CD8-positive, alpha-beta memory T cell (primary cell): ENCODE data around the gene SEPTIN1. TPM values are rescaled to one million over a fixed set of nuclear protein-coding genes. Genes with fewer than 3 reads are reported as not detected.

Experiments
- CTCF ChIA-PET: fragments of 350-600 bp; sonication (Branson Sonifier 250); formaldehyde crosslinking; loops from one replicate; lab custom pipeline; 2021; ENCODE audit warnings: antibody characterized with exemption; lab: Charles Lee
- POLR2A ChIA-PET: fragments of 350-600 bp; sonication (Branson Sonifier 250); formaldehyde crosslinking; loops from one replicate; lab custom pipeline; 2021; ENCODE audit warnings: antibody characterized with exemption; lab: Charles Lee
- DNase-seq, 5 donors: peaks; one replicate each; pipeline versions ENCODE4 v3.0.0 to v3.0.0-alpha.2; 2020 to 2022; ENCODE audit warnings: mixed read lengths in 1 of 5
- H3K27ac ChIP-seq: one replicate; pipeline ENCODE4 v1.7.0; 2013; ENCODE audit warnings: low read depth, mild to moderate bottlenecking, low read length, moderate library complexity
- H3K27me3 ChIP-seq: 2 replicates; pipeline ENCODE4 v1.7.0; 2013; ENCODE audit warnings: low read length, mild to moderate bottlenecking; ENCODE audit not compliant: insufficient read depth, poor library complexity, severe bottlenecking
- H3K36me3 ChIP-seq: 2 replicates; pipeline ENCODE4 v1.7.0; 2013; ENCODE audit warnings: mild to moderate bottlenecking, low read length, moderate library complexity; ENCODE audit not compliant: insufficient read depth
- H3K4me1 ChIP-seq: 2 replicates; pipeline ENCODE4 v1.7.0; 2013; ENCODE audit warnings: mild to moderate bottlenecking, low read length, moderate library complexity; ENCODE audit not compliant: insufficient read depth
- H3K4me3 ChIP-seq: 2 replicates; pipeline ENCODE4 v1.7.0; 2013; ENCODE audit warnings: mild to moderate bottlenecking, low read length
- H3K9me3 ChIP-seq: 2 replicates; pipeline ENCODE4 v1.7.0; 2013; ENCODE audit warnings: mild to moderate bottlenecking, low read length
- H3K27ac Mint-ChIP-seq, 8 donors: one replicate each; pipeline ENCODE4 v1.8.0; 2020 to 2021; ENCODE audit warnings: mixed read lengths in 8 of 8, mild to moderate bottlenecking in 6 of 8, inconsistent platforms in 3 of 8, moderate library complexity in 3 of 8
- H3K27me3 Mint-ChIP-seq, 2 donors: one replicate each; pipeline ENCODE4 v1.8.0; 2020 to 2021; ENCODE audit warnings: mixed read lengths in 2 of 2, mild to moderate bottlenecking in 1 of 2, moderate library complexity in 1 of 2
- H3K36me3 Mint-ChIP-seq, 3 donors: one replicate each; pipeline ENCODE4 v1.8.0; 2020 to 2021; ENCODE audit warnings: mixed read lengths in 3 of 3, inconsistent platforms in 1 of 3, mild to moderate bottlenecking in 1 of 3
- H3K4me1 Mint-ChIP-seq, 3 donors: one replicate each; pipeline ENCODE4 v1.8.0; 2020 to 2021; ENCODE audit warnings: mixed read lengths in 3 of 3, inconsistent platforms in 1 of 3, mild to moderate bottlenecking in 1 of 3
- H3K4me3 Mint-ChIP-seq, 7 donors: one replicate each; pipeline ENCODE4 v1.8.0; 2020 to 2021; ENCODE audit warnings: mixed read lengths in 7 of 7, mild to moderate bottlenecking in 6 of 7, moderate library complexity in 4 of 7, inconsistent platforms in 2 of 7
- H3K9me3 Mint-ChIP-seq, 5 donors: one replicate each; pipeline ENCODE4 v1.8.0; 2020 to 2022; ENCODE audit warnings: mixed read lengths in 5 of 5, mild to moderate bottlenecking in 3 of 5, moderate library complexity in 2 of 5, inconsistent platforms in 1 of 5
- polyA plus RNA-seq: library from polyadenylated mRNA; unstranded; fragments of 300-500 nt; fragmentation: Illumina TruSeq; gene quantifications from one replicate; pipeline ENCODE4 v1.2.3, GENCODE V29; 2021
- total RNA-seq, 2 experiments: library from RNA; stranded (reverse); gene quantifications; one replicate each; pipeline ENCODE4 v1.2.3, GENCODE V29; 2021

The SEPTIN1 gene
- total and polyA plus RNA-seq, 3 experiments from 2014 or later, result 187 to 227 (median 193) TPM

- peak overlapping the region; percentile 72 to 92 (median 79) for H3K4me3 Mint-ChIP-seq
- H3K27me3 Mint-ChIP-seq, result no peaks in the 10 kb centered on the region
- Histone ChIP-seq H3K36me3 (no peaks in the 10 kb centered on the region), H3K4me1 (peaks cover 21% of the 10 kb centered on the region), H3K9me3 (no peaks in the 10 kb centered on the region), H3K4me3 (peak overlapping the region; percentile 53), H3K27me3 (no peaks in the 10 kb centered on the region), H3K27ac (peak overlapping the region; percentile 52)
- peak overlapping the region; percentile 44 to 98 (median 76) for H3K27ac Mint-ChIP-seq
- peaks cover 0 to 24% (median 5%) of the 10 kb centered on the region in 3 donors for H3K36me3 Mint-ChIP-seq
- ChIA-PET POLR2A (interaction anchor here (0.5 to 1.9 kb wide), 7 partner anchors 12 to 280 kb away, joined by 3 to 24 read pairs (median 3); partner anchors contain the start of genes SEPTIN1, TBC1D10B and ZNF771), CTCF (interaction anchor here (0.8 to 3.6 kb wide), 6 partner anchors 11 to 30 kb away, joined by 3 to 19 read pairs (median 8); partner anchors contain the start of genes SEPTIN1 and ZNF771)
- peaks cover 0 to 2% (median 0%) of the 10 kb centered on the region in 5 donors for H3K9me3 Mint-ChIP-seq
- peaks cover 23 to 41% (median 27%) of the 10 kb centered on the region in 3 donors for H3K4me1 Mint-ChIP-seq
- no peak for DNase-seq
These were observed 12.3 kb upstream of the SEPTIN1 start for GRCh38 chr16:30394592-30395154.

GRCh38 chr16:30383521-30383920 is 1.2 kb upstream of the SEPTIN1 start:
- ChIA-PET CTCF (interaction anchor here (0.6 to 3.0 kb wide), 6 partner anchors 8 to 249 kb away, joined by 3 to 20 read pairs (median 12); partner anchors contain the start of gene ZNF771), POLR2A (interaction anchor here (0.6 to 4.3 kb wide), 8 partner anchors 12 to 318 kb away, joined by 3 to 35 read pairs (median 10); partner anchors contain the start of genes ALDOA, CORO1A, TBC1D10B and ZNF48)
- peak in 1 of 5 donors; percentile 4 for DNase-seq
- H3K27ac ChIP-seq, result no peak overlapping the region
- H3K4me3 ChIP-seq, result peak overlapping the region; percentile 23
- no peaks in the 10 kb centered on the region for H3K36me3 ChIP-seq
- no peaks in the 10 kb centered on the region for H3K27me3 ChIP-seq
- Mint-ChIP-seq H3K27ac (peak overlapping the region; percentile 92 to 100 (median 100)), H3K4me3 (peak overlapping the region; percentile 46 to 93 (median 91)), H3K9me3 (no peaks in the 10 kb centered on the region), H3K4me1 (peaks cover 46 to 48% (median 47%) of the 10 kb centered on the region in 3 donors), H3K36me3 (peaks cover 3 to 22% (median 3%) of the 10 kb centered on the region in 3 donors), H3K27me3 (peaks cover 0 to 2% of the 10 kb centered on the region in 2 donors)
- peaks cover 51% of the 10 kb centered on the region for H3K4me1 ChIP-seq
- no peaks in the 10 kb centered on the region for H3K9me3 ChIP-seq

- Histone ChIP-seq H3K4me3 (peak overlapping the region; percentile 57), H3K4me1 (peaks cover 62% of the 10 kb centered on the region), H3K27me3 (no peaks in the 10 kb centered on the region), H3K9me3 (no peaks in the 10 kb centered on the region), H3K27ac (peak overlapping the region; percentile 60), H3K36me3 (no peaks in the 10 kb centered on the region)
- ChIA-PET POLR2A (interaction anchor here (1.5 to 4.3 kb wide), 6 partner anchors 11 to 316 kb away, joined by 4 to 35 read pairs (median 10); partner anchors contain the start of genes ALDOA, TBC1D10B, ZNF48 and ZNF771), CTCF (interaction anchor here (1.4 to 3.6 kb wide), 7 partner anchors 10 to 34 kb away, joined by 4 to 24 read pairs (median 15); partner anchors contain the start of genes TBC1D10B, ZNF48 and ZNF771)
- H3K9me3 Mint-ChIP-seq, result no peaks in the 10 kb centered on the region
- peaks cover 0 to 2% of the 10 kb centered on the region in 2 donors for H3K27me3 Mint-ChIP-seq
- peak overlapping the region; percentile 81 to 93 (median 91) for H3K4me3 Mint-ChIP-seq
- DNase-seq, result peak in 1 of 5 donors; percentile 56
- peaks cover 59 to 64% (median 60%) of the 10 kb centered on the region in 3 donors for H3K4me1 Mint-ChIP-seq
- H3K36me3 Mint-ChIP-seq, result peaks cover 3 to 32% (median 3%) of the 10 kb centered on the region in 3 donors
- H3K27ac Mint-ChIP-seq, result peak overlapping the region; percentile 92 to 100 (median 100)
These were observed 895 bp downstream of the SEPTIN1 start for GRCh38 chr16:30381291-30382041.

- peaks cover 3 to 32% (median 3%) of the 10 kb centered on the region in 3 donors for H3K36me3 Mint-ChIP-seq
These were observed 1.6 kb downstream of the SEPTIN1 start for GRCh38 chr16:30380803-30381208.

GRCh38 chr16:30380072-30380802 is 2.1 kb downstream of the SEPTIN1 start:
- Mint-ChIP-seq H3K27me3 (peaks cover 0 to 2% of the 10 kb centered on the region in 2 donors), H3K27ac (peak overlapping the region; percentile 92 to 100 (median 100)), H3K9me3 (no peaks in the 10 kb centered on the region), H3K4me1 (peaks cover 59 to 67% (median 60%) of the 10 kb centered on the region in 3 donors), H3K4me3 (peak overlapping the region; percentile 91 to 100 (median 93)), H3K36me3 (peaks cover 3 to 32% (median 3%) of the 10 kb centered on the region in 3 donors)
- CTCF ChIA-PET, result interaction anchor here (1.2 to 3.6 kb wide), 3 partner anchors 9 to 37 kb away, joined by 3 to 24 read pairs (median 6); partner anchors contain the start of gene TBC1D10B
- no peak for DNase-seq
- peaks cover 71% of the 10 kb centered on the region for H3K4me1 ChIP-seq
- H3K27ac ChIP-seq, result no peak overlapping the region
- H3K27me3 ChIP-seq, result no peaks in the 10 kb centered on the region
- POLR2A ChIA-PET, result interaction anchor here (1.5 to 4.3 kb wide), 3 partner anchors 9 to 270 kb away, joined by 4 to 35 read pairs (median 8); partner anchors contain the start of genes PRR14 and TBC1D10B
- H3K36me3 ChIP-seq, result no peaks in the 10 kb centered on the region
- H3K9me3 ChIP-seq, result no peaks in the 10 kb centered on the region
- peak overlapping the region; percentile 20 for H3K4me3 ChIP-seq

More at GRCh38 chr16:30380803-30381208, 1.6 kb downstream of the SEPTIN1 start:
- ChIA-PET CTCF (interaction anchor here (1.4 to 3.6 kb wide), 2 partner anchors 10 to 29 kb away, joined by 6 to 24 read pairs; partner anchors contain the start of gene TBC1D10B), POLR2A (interaction anchor here (1.5 to 4.3 kb wide), 2 partner anchors 10 to 37 kb away, joined by 4 to 35 read pairs; partner anchors contain the start of gene TBC1D10B)
- Histone ChIP-seq H3K4me1 (peaks cover 68% of the 10 kb centered on the region), H3K36me3 (no peaks in the 10 kb centered on the region), H3K27me3 (no peaks in the 10 kb centered on the region), H3K27ac (peak overlapping the region; percentile 60), H3K9me3 (no peaks in the 10 kb centered on the region), H3K4me3 (peak overlapping the region; percentile 57)
- no peak for DNase-seq
- Mint-ChIP-seq H3K27me3 (peaks cover 0 to 2% of the 10 kb centered on the region in 2 donors), H3K9me3 (no peaks in the 10 kb centered on the region), H3K4me3 (peak overlapping the region; percentile 81 to 93 (median 91)), H3K4me1 (peaks cover 59 to 64% (median 61%) of the 10 kb centered on the region in 3 donors), H3K27ac (peak overlapping the region; percentile 92 to 100 (median 100))

GRCh38 chr16:30379158-30379783 is 3.1 kb downstream of the SEPTIN1 start:
- H3K27ac ChIP-seq, result peak overlapping the region; percentile 99
- Mint-ChIP-seq H3K4me3 (peak overlapping the region; percentile 92 to 100 (median 96)), H3K4me1 (peaks cover 58 to 67% (median 59%) of the 10 kb centered on the region in 3 donors), H3K27me3 (peaks cover 0 to 2% of the 10 kb centered on the region in 2 donors), H3K36me3 (peaks cover 3 to 32% (median 3%) of the 10 kb centered on the region in 3 donors), H3K9me3 (no peaks in the 10 kb centered on the region), H3K27ac (peak overlapping the region; percentile 99 to 100 (median 100))
- ChIA-PET POLR2A (interaction anchor here (0.6 to 4.3 kb wide), 7 partner anchors 8 to 1494 kb away, joined by 3 to 35 read pairs (median 6); partner anchors contain the start of genes PRR14, TBC1D10B and ZNF771), CTCF (interaction anchor here (1.2 kb wide), 1 partner anchor 38 kb away, joined by 3 read pairs; no protein-coding TSS in a partner anchor)
- H3K4me1 ChIP-seq, result peaks cover 71% of the 10 kb centered on the region
- H3K4me3 ChIP-seq, result peak overlapping the region; percentile 99
- no peaks in the 10 kb centered on the region for H3K36me3 ChIP-seq
- H3K27me3 ChIP-seq, result no peaks in the 10 kb centered on the region
- no peaks in the 10 kb centered on the region for H3K9me3 ChIP-seq
- no peak for DNase-seq
